Dedifferentiated amniotic fluid mesenchymal stem cell (primary cell): ENCODE measurements around the gene SORCS2.

ENCODE experiments used
- DNase-seq: peaks from one replicate; pipeline ENCODE4 v3.0.0-alpha.2; 2016; ENCODE audit errors: extremely low spot score

Gene SORCS2

DNA sequence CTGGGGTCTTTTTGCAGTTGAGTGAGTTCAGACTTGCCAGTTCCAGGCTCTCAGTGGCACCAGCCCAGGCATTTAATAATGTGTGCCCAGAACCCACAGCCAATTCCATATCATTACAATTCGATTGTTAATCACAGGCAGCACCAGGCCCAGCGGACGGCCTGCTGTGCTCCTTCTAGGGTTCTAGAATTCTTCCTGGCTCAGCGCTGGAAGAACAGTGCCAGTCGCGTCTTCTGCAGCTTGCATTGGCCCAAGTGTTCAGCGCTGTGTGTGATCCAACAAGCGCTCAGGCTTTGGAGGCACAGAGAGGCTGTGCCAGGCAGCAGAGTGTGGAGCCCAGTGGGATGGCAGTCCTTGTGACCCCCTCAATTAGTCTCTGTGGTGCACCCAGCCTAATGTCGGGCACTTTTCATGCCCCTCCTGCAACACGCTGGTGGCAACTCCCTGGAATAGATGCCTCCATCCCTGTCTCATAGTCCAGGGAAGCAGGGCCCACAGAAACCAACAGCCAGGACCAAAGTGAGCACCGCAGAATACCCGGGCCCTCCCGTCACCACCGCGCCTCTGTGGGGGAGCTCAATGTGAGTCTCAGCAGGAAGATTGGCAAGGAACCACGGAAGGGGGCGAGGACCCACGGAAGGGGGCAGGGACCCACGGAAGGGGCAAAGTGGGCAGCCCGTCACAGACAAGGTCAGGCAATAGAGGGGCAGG lies 554.2 kb downstream of the SORCS2 start:
- no peak for DNase-seq

DNA sequence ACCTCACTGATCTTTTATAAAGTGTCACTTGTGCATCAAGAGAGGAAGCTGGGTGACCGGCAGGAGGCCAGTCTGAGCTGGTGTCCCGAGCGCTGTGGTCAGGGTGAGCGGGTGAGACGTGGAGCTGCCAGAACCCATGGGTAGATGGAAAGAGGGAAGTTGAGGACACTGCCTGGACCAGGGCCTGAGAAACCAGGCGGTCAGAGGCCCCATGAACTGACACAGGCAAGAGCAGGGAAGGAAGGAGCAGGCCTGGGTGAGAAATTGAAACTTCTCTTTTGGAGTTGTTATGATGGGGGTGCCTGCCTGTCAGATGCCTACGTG lies 554.7 kb downstream of the SORCS2 start:
- no peak for DNase-seq

DNA sequence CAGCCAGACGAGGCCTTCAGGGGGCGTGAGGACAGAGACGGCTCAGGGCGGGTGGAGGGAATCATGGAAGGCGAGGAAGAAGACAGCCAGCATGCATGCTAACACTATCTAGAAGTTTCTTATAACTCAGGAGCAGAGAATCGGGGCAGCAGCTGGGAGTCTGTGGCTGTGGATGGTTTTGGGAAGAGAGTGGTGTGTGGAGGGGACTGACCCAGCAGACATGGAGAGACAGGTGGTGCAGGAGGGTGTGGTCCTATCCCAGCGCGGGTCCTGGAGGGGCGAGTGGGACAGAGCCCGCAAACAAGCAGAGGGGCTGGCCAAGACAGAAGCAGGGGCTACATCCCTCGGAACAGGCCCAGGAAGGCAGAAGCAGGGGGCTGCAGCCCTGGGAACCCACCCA lies 555.2 kb downstream of the SORCS2 start:
- DNase-seq: no peak

DNA sequence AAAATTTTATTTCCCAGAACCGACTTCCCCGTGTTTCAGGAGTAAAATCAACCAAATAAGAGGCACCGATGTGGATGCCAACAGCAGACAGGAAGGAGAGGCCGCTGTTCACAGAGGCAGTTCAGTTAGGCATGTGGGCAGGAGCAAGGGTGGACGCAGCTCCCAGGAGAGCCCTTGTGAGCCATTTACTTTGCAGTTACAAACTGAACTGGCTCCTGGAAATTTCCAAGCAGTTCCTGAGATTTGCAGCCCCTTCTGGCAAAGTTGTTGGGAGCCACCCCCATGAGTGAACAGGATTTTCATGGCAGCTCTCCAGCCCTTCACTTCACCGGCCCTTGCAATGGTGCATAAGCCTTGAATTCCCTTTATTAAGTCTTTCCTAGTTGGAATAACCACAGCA lies 558.2 kb downstream of the SORCS2 start:
- no peak for DNase-seq

- DNase-seq: no peak
Measured at GRCh38 chr4:7750972-7751371, 558.6 kb downstream of the SORCS2 start.

DNA sequence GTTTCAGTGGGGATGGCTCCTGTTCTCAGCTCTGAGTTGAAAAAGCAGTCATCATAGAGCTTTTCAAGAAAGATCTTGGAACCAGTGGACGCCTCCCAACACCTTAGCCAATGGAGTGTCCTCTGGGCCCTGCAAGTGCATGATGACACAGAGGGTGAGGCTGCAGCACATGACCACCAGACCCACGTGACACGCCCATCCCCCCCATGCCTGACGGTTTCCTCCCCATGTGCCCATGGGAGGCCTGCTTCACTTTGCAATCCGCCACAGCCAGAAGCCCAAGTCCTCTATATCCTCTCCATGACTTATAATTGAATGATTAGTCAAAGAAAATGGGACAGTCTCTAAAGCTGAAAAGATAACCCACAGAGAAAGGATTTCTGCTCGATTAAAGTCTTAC lies 560.3 kb downstream of the SORCS2 start:
- DNase-seq: no peak

DNA sequence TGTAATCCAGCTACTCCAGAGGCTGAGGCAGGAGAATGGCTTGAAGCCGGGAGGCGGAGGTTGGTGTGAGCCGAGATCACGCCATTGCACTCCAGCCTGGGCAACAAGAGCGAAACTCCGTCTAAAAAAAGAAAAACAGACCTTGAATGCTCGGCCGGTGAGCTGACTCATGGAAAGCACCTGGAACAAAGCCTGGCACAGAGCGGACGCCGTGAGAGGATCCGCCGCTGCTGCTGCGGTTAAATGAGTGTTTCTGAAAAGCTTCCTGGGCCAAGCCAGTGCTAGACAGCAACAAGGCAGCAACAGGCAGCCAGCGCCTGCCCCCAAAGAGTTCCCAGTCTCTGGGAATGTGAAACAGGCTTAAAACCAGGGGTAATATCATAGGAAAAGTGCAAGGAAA lies 560.9 kb downstream of the SORCS2 start:
- no peak for DNase-seq

GRCh38 chr4:7753931-7754465 lies 561.7 kb downstream of the SORCS2 start:
- no peak for DNase-seq

DNA sequence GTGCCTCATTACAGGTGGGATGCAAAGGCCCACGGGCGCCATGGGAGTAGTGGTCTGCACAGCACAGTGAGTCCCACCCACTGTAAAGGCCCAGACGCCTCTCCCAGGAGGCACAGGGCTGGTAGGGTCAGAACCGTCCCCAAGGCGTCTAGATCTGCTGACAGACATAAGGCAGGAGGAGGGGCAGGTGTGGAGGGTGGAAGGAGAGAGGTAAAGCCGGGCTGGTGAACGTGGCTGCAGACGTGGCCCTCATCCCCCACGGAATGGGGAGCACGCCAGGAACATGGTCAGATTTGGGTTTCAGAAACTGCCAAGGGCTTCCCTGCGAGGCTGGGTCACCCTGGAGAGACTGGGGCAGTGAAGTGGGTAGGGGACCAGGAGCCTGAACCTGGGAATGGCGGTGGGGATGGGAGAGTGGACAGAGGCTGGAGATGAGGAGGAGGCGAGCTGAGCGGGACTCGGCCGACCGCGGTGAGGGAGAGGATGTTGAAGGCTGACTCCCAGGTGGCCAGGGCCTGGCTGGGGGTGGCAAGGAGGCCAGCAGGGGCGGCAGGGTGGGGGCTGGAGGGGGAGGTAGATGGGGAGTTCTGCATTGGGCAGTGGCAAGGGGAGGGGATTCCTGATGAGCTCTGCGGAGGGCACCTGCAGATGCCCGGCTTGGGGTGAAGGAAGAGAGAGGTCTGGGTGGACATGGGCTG lies 562.4 kb downstream of the SORCS2 start:
- DNase-seq: no peak

GRCh38 chr4:7755561-7755960 lies 563.2 kb downstream of the SORCS2 start:
- no peak for DNase-seq

DNA sequence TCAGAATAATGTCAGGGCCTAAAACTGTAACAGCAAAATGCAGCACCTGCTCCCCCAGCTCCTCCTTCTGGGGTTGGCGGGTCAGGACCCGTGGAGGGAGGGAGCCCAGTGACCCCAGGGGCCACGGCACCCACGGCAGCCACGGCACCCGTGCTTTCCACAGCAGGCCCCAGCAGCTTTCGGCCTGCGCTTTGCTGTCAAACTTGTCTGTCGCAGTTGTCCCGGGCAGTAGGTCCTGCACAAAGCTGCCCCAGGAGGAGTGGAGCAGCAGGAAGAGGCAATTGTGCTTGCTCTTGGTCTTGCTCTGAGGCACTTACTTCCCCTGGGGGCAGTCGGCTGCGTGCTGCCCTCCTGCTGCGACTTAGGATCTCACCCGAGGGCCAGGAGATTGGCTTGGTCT lies 563.7 kb downstream of the SORCS2 start:
- no peak for DNase-seq

- DNase-seq: no peak
Measured at GRCh38 chr4:7756561-7757355, 564.4 kb downstream of the SORCS2 start.

- no peak for DNase-seq
Measured at GRCh38 chr4:7757501-7758471, 565.4 kb downstream of the SORCS2 start.

DNA sequence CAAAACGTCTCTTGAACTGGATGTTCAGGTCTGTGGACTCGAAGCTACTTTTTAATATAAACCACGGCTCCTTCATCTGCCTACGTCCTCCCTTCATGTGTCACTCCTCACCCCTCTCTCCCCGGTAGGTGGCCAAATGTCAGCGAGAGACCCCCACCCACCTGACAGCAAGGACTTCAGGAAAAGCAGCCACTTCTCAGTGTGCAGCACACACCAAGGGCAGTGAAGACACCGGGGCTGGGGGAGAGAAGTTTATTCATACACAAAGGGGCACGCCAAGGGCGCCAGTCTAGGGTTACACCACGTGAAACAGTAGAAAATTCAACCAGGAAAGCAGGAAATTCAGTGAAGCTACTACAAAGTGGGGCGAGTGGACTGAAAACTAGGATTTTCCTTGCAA lies 566.1 kb downstream of the SORCS2 start:
- no peak for DNase-seq

GRCh38 chr4:7759216-7759615 lies 566.9 kb downstream of the SORCS2 start:
- no peak for DNase-seq

GRCh38 chr4:7759635-7760034 lies 567.3 kb downstream of the SORCS2 start:
- DNase-seq: no peak

DNA sequence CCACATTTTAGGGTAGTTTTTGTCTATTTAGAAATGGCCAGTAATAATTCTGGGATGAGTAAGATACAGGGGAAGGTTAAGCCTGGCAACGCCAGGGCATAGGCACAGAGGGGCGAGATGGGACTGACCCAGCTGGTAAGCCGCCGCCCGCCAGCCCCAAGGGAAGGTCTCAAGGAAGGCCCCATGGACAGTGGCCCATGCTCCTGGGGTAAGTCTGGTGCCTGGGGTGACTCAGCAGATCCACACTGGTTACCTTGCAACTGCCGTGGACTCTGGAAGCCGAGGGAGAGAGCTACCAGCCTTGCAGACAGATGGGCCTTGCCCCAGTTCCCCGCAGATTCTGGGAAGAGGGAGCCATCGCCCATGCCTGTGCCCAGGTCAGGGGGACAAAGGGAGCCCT lies 567.9 kb downstream of the SORCS2 start:
- DNase-seq: no peak

DNA sequence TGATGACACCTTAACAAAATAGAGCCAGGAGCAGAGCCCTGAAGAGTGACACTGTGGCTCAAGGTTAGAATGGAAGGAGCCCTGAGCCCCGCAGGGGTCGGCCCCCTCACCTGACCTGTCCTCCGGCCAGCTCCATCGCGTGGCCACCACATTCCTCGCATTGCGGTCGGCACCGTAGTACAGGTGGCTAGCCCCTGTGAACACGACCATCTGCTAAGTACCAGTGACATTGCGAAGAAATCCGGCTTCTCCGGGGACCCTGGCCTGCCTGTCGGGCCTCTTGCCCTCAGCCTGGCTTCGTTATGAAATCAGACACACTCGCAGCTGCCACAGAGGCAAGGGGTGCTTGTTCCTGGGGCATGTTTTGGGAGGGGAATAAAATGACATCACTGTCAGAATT lies 568.4 kb downstream of the SORCS2 start:
- DNase-seq: no peak

- DNase-seq: no peak
Measured at GRCh38 chr4:7761312-7761711, 569.0 kb downstream of the SORCS2 start.

GRCh38 chr4:7761720-7762119 lies 569.4 kb downstream of the SORCS2 start:
- no peak for DNase-seq

DNA sequence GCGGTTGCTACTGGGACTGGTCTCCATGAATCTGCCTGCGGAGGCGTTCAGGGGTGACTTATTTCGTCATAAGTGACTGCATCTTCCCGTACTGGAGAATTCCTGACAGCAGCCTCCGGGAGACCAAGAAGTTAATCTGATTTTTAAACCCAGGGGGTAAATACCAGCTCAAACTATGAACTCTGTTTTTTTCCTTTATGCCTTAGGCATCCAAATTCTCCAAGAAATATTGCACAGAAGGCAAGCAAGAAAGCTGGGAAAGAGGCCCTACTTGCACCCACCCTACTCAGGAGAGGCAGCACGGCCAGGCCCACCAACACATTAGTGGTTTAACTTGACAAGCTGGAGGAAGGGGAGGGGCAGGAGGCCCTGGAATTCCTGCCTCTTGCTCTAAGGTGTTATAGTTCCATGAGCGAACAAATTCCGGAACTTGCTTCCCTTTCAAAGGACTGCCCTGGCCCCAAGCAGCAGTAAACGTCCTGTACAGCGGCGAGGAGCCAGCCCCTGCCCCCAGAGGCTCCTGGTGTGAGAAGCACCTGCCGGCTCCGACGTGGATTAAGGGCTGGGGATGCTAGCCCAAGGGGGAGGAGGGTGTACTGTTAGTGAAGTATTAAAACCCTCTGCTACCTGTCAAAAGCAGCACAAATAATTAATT lies 570.2 kb downstream of the SORCS2 start:
- DNase-seq: no peak
